DOHH2 (cell line): ENCODE data around the gene SMIM34.
"Not testable (repeated sequence)": the region's sequence is repeated elsewhere in the genome, so short reads cannot be mapped to it uniquely, and the experiment has no call there.

Experiments
- EZH2phosphoT487 ChIP-seq: fragments of 200-600 bp; sonication (generic); IDR thresholded peaks from 2 replicates; pipeline ENCODE4 v1.6.1; 2017; ENCODE audit warnings: borderline replicate concordance, mild to moderate bottlenecking, antibody characterized with exemption, low read length, moderate library complexity, mixed read lengths
- TF ChIP-seq, protein P1 (sequence below): fragments of 200-600 bp; sonication (generic); IDR thresholded peaks from one replicate; pipeline ENCODE4 v1.5.1; 2014; ENCODE audit warnings: antibody characterized with exemption, mild to moderate bottlenecking, low read depth, low read length; ENCODE audit not compliant: poor library complexity, severe bottlenecking

DNA sequence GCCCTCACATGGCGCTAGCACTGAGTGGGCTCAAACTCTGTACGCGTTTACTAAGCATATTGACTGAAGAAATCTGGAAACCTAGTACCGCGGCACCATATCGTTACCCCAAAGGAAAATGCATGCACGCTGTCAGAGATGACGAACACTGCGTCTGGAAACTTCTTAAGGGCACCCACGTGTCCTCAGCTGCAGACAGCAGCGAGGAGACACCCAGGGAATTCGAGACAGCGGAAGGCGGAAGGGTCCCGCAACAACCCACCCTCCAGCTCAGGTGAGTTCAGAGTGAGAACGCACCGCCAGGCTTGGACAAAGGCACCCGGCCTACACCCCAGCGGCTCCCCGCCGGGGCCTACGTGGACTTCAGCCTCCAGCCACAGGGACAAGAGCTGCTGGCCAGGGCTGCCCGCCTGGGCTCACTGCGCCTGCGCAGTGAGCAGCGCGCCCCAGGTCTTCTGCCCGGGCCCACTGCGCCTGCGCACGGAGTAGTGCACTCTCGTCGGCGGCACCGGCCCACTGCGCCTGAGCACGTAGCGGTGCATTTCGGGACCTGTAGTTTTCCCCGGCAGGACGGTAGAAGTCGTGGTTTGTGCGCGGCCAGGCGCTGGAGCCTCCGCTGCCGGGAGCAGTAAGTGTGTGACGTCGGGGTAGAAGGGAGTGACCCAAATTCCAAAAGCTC is 48.7 kb downstream of the SMIM34 start, which contains the start of gene SMIM11:
- TF ChIP-seq, protein P1, sequence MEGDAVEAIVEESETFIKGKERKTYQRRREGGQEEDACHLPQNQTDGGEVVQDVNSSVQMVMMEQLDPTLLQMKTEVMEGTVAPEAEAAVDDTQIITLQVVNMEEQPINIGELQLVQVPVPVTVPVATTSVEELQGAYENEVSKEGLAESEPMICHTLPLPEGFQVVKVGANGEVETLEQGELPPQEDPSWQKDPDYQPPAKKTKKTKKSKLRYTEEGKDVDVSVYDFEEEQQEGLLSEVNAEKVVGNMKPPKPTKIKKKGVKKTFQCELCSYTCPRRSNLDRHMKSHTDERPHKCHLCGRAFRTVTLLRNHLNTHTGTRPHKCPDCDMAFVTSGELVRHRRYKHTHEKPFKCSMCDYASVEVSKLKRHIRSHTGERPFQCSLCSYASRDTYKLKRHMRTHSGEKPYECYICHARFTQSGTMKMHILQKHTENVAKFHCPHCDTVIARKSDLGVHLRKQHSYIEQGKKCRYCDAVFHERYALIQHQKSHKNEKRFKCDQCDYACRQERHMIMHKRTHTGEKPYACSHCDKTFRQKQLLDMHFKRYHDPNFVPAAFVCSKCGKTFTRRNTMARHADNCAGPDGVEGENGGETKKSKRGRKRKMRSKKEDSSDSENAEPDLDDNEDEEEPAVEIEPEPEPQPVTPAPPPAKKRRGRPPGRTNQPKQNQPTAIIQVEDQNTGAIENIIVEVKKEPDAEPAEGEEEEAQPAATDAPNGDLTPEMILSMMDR: not testable (repeated sequence)
- not testable (repeated sequence) for TF ChIP-seq EZH2phosphoT487
